Esophagus muscularis mucosa (tissue), 3 donors: Measurements from ENCODE around the gene PTPRE.

Source experiments
- CTCF ChIP-seq, 3 experiments: fragments of 200-600 bp in 2 of 3; fragments of 450-650 bp in 1 of 3; sonication (generic) in 2 of 3; IDR thresholded peaks; one replicate each; pipeline ENCODE4 v1.5.1; 2017 to 2019; ENCODE audit warnings: antibody characterized with exemption in 3 of 3, mild to moderate bottlenecking in 2 of 3, moderate library complexity in 1 of 3
- POLR2A ChIP-seq: fragments of 450-650 bp; IDR thresholded peaks from one replicate; pipeline ENCODE4 v1.6.1; 2017; ENCODE audit warnings: antibody characterized with exemption, moderate library complexity, mild to moderate bottlenecking, low read depth

- TF ChIP-seq CTCF (IDR thresholded peaks at IDR 0.05) (no peak), POLR2A (no peak)
These were observed 189.0 kb downstream of the PTPRE start for GRCh38 chr10:128095753-128096469.
